Thyroid gland (tissue), 4 donors: ENCODE measurements around the gene SLC25A18.

Experiments
- POLR2A ChIP-seq, 2 donors: fragments of 450-650 bp; IDR thresholded peaks; one replicate each; pipeline ENCODE4 v1.6.1; 2017; ENCODE audit warnings: antibody characterized with exemption in 2 of 2, mild to moderate bottlenecking in 2 of 2, moderate library complexity in 1 of 2
- TF ChIP-seq, protein P1 (sequence below), 6 experiments: fragments of 200-600 bp in 3 of 6; fragments of 450-650 bp in 3 of 6; sonication (generic) in 3 of 6; IDR thresholded peaks; one replicate each; pipeline ENCODE4 v1.5.1; 2016 to 2019; ENCODE audit warnings: antibody characterized with exemption in 6 of 6, mild to moderate bottlenecking in 2 of 6, inconsistent platforms in 1 of 6, moderate library complexity in 1 of 6

DNA sequence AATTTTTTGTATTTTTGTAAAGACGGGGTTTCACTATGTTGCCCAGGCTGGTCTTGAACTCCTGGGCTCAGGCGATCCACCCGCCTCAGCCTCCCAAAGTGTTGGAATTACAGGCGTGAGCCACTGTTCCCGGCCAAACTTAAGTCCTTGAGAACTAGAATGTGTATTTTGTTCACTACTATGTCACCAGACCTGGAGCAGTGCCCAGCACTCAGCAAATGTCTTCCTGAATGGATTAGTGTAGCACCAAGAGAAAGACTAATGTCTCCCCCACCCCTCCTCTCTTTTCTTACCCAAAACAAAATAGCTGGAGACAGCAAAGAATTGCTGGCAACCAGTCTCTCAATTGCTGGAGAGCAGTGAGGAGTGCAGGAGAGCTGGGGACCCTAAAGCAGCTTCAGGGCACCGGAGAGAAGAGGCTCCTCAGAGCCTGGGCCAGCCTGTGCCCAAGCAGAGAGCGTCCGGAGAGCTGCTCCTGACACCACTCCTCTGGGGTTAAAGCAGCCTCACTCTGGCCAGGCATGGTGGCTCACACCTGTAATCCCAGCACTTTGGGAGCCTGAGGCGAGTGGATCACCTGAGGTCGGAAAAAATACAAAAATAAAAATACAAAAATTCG lies 14.9 kb downstream of the SLC25A18 start:
- TF ChIP-seq, protein P1, sequence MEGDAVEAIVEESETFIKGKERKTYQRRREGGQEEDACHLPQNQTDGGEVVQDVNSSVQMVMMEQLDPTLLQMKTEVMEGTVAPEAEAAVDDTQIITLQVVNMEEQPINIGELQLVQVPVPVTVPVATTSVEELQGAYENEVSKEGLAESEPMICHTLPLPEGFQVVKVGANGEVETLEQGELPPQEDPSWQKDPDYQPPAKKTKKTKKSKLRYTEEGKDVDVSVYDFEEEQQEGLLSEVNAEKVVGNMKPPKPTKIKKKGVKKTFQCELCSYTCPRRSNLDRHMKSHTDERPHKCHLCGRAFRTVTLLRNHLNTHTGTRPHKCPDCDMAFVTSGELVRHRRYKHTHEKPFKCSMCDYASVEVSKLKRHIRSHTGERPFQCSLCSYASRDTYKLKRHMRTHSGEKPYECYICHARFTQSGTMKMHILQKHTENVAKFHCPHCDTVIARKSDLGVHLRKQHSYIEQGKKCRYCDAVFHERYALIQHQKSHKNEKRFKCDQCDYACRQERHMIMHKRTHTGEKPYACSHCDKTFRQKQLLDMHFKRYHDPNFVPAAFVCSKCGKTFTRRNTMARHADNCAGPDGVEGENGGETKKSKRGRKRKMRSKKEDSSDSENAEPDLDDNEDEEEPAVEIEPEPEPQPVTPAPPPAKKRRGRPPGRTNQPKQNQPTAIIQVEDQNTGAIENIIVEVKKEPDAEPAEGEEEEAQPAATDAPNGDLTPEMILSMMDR (IDR thresholded peaks at IDR 0.05): no peak
- TF ChIP-seq POLR2A (IDR thresholded peaks at IDR 0.05): no peak
